Activated T-helper 17 cell treated with anti-CD3 and anti-CD28 coated beads, Interleukin-2, amount 50 U/mL, for 72 hours (primary cell): ENCODE data around the gene SPATS2. TPM values are rescaled to one million over a fixed set of nuclear protein-coding genes. Genes with fewer than 3 reads are reported as not detected.

Experiments
- ATAC-seq: fragments of 150-1000 bp; cut with Tn5 transposase; replicated peaks from 2 replicates; pipeline ENCODE4 v1.10.0; 2021; ENCODE audit warnings: mild to moderate bottlenecking, moderate library complexity
- H3K27ac Mint-ChIP-seq: one replicate; pipeline ENCODE4 v1.8.0; 2022; ENCODE audit warnings: mixed read lengths
- H3K27me3 Mint-ChIP-seq: one replicate; pipeline ENCODE4 v1.8.0; 2022; ENCODE audit warnings: mixed read lengths
- H3K36me3 Mint-ChIP-seq: one replicate; pipeline ENCODE4 v1.8.0; 2022; ENCODE audit warnings: low read depth, mild to moderate bottlenecking, mixed read lengths
- H3K4me1 Mint-ChIP-seq: one replicate; pipeline ENCODE4 v1.8.0; 2022; ENCODE audit warnings: mixed read lengths
- H3K4me3 Mint-ChIP-seq: one replicate; pipeline ENCODE4 v1.8.0; 2022; ENCODE audit warnings: mild to moderate bottlenecking, mixed read lengths
- H3K9me3 Mint-ChIP-seq: one replicate; pipeline ENCODE4 v1.8.0; 2022; ENCODE audit warnings: mixed read lengths
- total RNA-seq, 2 donors: library from RNA; stranded (reverse); gene quantifications; one replicate each; pipeline ENCODE4 v1.2.3, GENCODE V29; 2022

SPATS2 gene
- total RNA-seq, 2 donors from 2014 or later: 15.3 to 16.9 TPM

DNA sequence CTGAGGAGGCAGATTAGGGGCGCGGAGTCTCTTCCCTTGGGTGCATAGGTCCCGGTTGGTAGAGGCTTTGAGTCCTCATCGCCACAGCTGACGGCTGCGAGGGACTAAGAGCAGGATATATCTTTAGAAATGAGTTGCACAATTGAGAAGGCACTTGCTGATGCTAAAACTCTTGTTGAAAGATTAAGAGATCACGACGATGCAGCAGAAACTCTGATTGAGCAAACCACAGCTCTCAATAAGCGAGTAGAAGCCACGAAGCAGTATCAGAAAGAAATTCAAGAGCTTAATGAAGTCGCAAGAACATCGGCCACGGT is 22.1 kb downstream of the SPATS2 start:
- Mint-ChIP-seq H3K9me3 (no peaks in the 10 kb centered on the region), H3K27me3 (no peaks in the 10 kb centered on the region), H3K4me1 (peaks cover 6% of the 10 kb centered on the region), H3K27ac (no peak overlapping the region), H3K4me3 (peak overlapping the region; percentile 3), H3K36me3 (no peaks in the 10 kb centered on the region)
- no peak for ATAC-seq

DNA sequence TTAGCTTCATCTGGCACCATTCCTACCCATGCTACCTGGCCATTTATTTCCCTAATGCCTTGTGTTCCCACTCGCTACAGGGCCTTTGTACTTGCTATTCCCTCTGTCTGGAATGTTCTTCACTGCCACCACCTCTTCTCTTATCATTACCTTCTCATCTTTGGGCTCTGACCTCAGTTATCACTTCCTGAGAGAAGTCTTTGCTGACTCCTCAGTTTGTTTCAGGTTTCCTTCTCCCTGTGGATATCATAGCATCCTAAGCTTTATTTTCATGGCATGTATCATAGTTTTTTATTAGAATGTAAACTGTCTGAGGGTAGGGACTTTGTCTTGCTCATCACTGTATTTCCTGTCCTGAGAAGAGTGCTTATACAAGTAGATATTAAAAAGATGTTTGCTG is 29.7 kb downstream of the SPATS2 start:
- no peak overlapping the region for H3K4me3 Mint-ChIP-seq

DNA sequence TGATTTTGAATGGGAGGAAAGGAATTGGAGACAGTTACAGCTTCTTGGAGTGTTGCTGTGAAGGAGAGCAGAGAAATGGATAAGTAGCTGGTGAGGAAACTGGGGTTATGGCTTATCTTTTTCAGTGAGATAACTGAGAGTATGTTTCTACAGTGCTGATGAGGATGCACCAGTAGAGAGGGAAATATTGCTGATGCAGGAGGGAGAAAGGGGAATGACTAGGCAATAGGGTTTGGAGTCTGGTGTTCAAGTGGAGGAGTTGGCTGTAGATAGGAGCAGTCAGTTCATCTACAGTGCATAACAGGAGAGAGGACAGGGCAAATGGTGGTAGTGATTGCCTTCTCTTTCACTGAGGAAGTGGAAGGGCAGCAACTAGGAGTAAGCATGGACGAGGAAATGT is 33.0 kb downstream of the SPATS2 start:
- peaks cover 20% of the 10 kb centered on the region for H3K4me1 Mint-ChIP-seq
- ATAC-seq: no peak
- H3K27ac Mint-ChIP-seq: no peak overlapping the region
- no peak overlapping the region for H3K4me3 Mint-ChIP-seq
- no peaks in the 10 kb centered on the region for H3K36me3 Mint-ChIP-seq
- no peaks in the 10 kb centered on the region for H3K9me3 Mint-ChIP-seq
- H3K27me3 Mint-ChIP-seq: no peaks in the 10 kb centered on the region

More for the DNA sequence above, 29.7 kb downstream of the SPATS2 start:
- H3K27ac Mint-ChIP-seq: no peak overlapping the region
- H3K36me3 Mint-ChIP-seq: no peaks in the 10 kb centered on the region
- no peaks in the 10 kb centered on the region for H3K9me3 Mint-ChIP-seq
- H3K4me1 Mint-ChIP-seq: peaks cover 5% of the 10 kb centered on the region
- no peak for ATAC-seq
- H3K27me3 Mint-ChIP-seq: no peaks in the 10 kb centered on the region

DNA sequence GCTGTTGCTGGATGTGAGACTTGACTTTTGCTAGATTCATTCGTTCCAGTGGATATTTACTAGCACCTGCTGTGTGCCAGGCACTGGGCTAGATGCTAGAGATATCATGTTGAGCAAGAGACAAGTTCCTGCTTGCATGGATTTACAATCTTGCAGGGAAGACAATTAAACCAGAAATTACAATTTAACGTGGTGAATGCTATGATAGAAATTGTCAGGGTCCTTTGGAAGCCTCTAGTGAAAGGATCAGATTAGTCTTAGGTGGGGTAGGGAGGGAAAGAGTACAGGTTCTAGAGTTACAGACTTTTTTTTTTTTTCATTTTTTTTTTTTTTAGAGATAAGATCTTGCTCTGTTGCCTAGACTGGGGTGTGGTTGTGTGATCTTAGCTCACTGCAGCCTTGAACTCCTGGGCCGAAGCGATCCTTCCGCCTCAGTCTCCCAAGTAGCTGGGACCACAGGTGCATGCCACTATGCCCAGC is 36.7 kb downstream of the SPATS2 start:
- H3K36me3 Mint-ChIP-seq: no peaks in the 10 kb centered on the region
- no peak for ATAC-seq
- no peaks in the 10 kb centered on the region for H3K9me3 Mint-ChIP-seq
- H3K4me1 Mint-ChIP-seq: peaks cover 15% of the 10 kb centered on the region
- H3K27ac Mint-ChIP-seq: no peak overlapping the region
- no peaks in the 10 kb centered on the region for H3K27me3 Mint-ChIP-seq
- H3K4me3 Mint-ChIP-seq: no peak overlapping the region

DNA sequence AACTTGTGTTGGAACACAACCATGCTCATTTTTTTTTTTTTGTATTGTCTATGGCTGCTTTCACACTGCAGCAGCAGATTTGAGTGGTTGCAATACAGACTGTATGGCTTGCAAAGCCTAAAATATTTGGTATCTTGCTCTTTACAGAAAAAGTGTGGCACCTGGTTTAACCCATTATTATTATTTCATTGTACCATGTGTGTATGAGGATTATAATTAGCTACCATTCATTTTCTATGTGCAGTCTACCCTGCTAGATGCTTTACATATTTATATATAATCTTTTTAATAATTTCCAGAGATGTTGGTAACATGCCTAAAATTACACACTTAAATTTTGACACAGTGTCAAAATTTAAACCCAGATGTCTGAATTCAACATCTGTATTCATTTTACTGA is 37.7 kb downstream of the SPATS2 start:
- no peaks in the 10 kb centered on the region for H3K27me3 Mint-ChIP-seq

DNA sequence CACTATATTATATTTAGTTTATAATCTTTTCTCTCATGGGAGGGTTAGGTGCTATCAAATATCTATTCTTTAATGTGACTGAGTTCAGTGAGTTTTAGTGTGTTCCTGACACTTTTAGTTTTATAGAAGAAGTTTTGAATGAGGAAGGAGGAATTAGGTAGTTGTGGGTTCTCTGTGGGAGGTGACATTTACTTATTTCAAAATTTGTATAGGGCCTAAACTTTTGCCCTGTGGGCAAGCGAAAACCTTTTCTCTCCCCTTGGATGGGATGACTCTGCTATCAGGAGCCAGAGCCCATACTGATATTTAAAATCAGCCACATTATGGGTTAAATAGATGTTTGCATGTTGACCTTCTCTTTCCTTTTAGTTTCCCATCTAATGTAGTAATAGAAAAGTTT is 43.6 kb downstream of the SPATS2 start:
- no peak for ATAC-seq
- H3K9me3 Mint-ChIP-seq: no peaks in the 10 kb centered on the region
- no peak overlapping the region for H3K27ac Mint-ChIP-seq
- H3K27me3 Mint-ChIP-seq: no peaks in the 10 kb centered on the region
- no peak overlapping the region for H3K4me3 Mint-ChIP-seq
- H3K4me1 Mint-ChIP-seq: peaks cover 5% of the 10 kb centered on the region
- no peaks in the 10 kb centered on the region for H3K36me3 Mint-ChIP-seq

More for the DNA sequence above, 37.7 kb downstream of the SPATS2 start:
- H3K4me1 Mint-ChIP-seq: peaks cover 15% of the 10 kb centered on the region
- H3K36me3 Mint-ChIP-seq: no peaks in the 10 kb centered on the region
- no peak overlapping the region for H3K27ac Mint-ChIP-seq
- H3K4me3 Mint-ChIP-seq: no peak overlapping the region
- ATAC-seq: no peak
- H3K9me3 Mint-ChIP-seq: no peaks in the 10 kb centered on the region

DNA sequence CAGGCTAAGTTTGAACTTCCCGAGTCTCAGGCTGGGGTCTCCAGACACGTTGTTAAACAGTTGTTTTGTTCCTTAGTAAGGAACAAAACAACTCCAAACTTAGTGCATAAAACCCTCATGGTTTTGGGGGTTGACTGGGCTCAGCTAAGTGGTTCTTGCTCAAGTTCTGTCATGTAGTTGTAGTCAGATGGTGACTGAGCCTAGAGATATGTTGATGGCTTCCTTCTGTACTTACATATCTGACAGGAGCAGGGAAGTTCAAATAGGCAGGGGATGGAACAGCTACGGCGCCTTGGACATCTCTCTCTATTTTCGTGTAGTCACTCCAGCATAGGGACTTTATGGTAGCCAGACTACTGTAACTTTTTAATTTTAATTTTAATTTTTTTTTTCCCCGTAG is 45.7 kb downstream of the SPATS2 start:
- H3K36me3 Mint-ChIP-seq: no peaks in the 10 kb centered on the region
- H3K4me3 Mint-ChIP-seq: no peak overlapping the region

DNA sequence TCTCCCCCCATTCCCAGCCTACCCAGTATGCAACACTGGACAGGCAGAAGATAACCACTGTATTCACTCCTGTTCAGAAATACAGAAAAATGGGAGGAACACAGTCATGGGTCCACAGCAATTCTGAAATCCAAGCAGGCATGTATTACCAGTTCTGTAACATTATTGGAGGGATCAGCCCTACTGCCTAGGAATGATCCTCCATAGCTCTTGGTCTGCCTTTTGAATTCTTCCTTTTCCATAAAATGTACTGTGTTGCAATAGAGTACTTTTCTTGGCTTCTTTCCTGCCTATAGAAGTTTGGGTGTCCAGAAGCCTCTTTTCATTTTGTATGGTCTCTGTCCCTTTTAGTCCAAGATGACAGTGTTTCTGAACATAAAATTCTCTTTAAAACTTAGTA is 46.5 kb downstream of the SPATS2 start:
- H3K27ac Mint-ChIP-seq: no peak overlapping the region
- H3K4me1 Mint-ChIP-seq: peaks cover 5% of the 10 kb centered on the region
- no peak for ATAC-seq
- no peaks in the 10 kb centered on the region for H3K9me3 Mint-ChIP-seq
- no peaks in the 10 kb centered on the region for H3K36me3 Mint-ChIP-seq
- no peak overlapping the region for H3K4me3 Mint-ChIP-seq
- no peaks in the 10 kb centered on the region for H3K27me3 Mint-ChIP-seq

More for the DNA sequence above, 45.7 kb downstream of the SPATS2 start:
- no peaks in the 10 kb centered on the region for H3K27me3 Mint-ChIP-seq
- no peak overlapping the region for H3K27ac Mint-ChIP-seq
- H3K4me1 Mint-ChIP-seq: peaks cover 5% of the 10 kb centered on the region
- H3K9me3 Mint-ChIP-seq: no peaks in the 10 kb centered on the region
- ATAC-seq: no peak

DNA sequence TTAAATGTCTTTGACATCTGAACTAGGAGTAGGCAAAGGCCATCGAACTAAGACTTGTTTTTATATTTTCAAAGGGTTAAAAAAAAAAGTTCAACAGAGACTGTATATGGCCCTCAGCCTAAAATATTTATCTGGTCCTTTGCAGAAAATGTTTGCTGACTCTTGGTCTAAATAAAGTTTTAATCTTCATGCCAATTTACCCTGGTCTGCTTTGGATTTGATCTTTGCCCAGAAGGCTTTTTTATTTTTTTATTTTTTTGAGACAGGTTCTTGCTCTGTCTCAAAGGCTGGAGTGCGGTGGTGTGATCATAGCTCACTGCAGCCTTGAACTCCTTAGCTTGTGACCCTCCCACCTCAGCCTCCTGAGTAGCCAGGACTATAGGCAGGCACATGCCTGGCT is 47.1 kb downstream of the SPATS2 start:
- peaks cover 5% of the 10 kb centered on the region for H3K4me1 Mint-ChIP-seq
- H3K9me3 Mint-ChIP-seq: no peaks in the 10 kb centered on the region
- H3K4me3 Mint-ChIP-seq: no peak overlapping the region
- ATAC-seq: no peak
- H3K27ac Mint-ChIP-seq: no peak overlapping the region
- no peaks in the 10 kb centered on the region for H3K27me3 Mint-ChIP-seq
- H3K36me3 Mint-ChIP-seq: no peaks in the 10 kb centered on the region

DNA sequence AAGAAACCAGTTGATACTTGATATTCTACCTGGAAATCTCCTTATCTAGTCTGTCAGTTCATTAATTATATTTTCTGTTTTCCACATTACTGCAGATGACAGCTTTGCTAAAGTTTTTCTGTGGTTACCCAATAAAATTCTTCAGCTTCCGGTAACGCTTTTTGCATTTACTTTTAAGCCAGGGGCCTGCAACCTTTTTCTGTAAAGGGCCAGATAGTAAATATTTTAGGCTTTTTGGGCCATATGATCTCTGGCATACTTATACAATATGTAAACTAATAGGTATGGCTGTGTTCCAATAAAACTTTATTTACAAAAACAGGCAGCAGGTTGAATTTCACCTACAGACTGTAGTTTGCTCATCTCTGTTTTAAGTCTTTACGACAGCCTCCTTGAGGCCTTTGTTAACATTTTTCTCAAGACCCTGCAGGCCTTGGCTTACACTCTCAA is 48.3 kb downstream of the SPATS2 start:
- Mint-ChIP-seq H3K4me1 (peaks cover 1% of the 10 kb centered on the region), H3K36me3 (no peaks in the 10 kb centered on the region), H3K9me3 (no peaks in the 10 kb centered on the region), H3K27me3 (no peaks in the 10 kb centered on the region), H3K4me3 (no peak overlapping the region), H3K27ac (no peak overlapping the region)
- ATAC-seq: no peak

DNA sequence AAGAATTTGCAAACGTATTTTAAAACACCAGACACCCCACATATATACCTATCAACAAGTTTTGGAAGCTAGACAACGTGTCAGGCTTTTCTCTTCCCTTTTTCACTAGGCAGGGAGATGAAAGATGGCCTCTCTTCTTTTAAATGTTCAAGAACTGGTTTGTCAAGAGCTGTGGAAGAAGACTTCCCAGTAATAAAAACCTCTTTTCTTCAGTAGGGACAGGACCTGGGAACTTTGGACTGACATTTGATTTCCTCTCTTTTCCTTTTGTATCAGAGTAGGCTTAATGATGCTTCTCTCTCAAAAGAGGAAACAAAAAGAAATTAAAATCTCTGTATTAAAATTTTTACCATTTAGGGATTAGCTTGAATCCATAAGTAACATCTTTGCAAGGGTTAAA is 49.6 kb downstream of the SPATS2 start:
- no peak for ATAC-seq
- no peak overlapping the region for H3K27ac Mint-ChIP-seq
- no peaks in the 10 kb centered on the region for H3K27me3 Mint-ChIP-seq
- no peaks in the 10 kb centered on the region for H3K36me3 Mint-ChIP-seq
- no peaks in the 10 kb centered on the region for H3K9me3 Mint-ChIP-seq
- H3K4me1 Mint-ChIP-seq: no peaks in the 10 kb centered on the region
- H3K4me3 Mint-ChIP-seq: no peak overlapping the region

DNA sequence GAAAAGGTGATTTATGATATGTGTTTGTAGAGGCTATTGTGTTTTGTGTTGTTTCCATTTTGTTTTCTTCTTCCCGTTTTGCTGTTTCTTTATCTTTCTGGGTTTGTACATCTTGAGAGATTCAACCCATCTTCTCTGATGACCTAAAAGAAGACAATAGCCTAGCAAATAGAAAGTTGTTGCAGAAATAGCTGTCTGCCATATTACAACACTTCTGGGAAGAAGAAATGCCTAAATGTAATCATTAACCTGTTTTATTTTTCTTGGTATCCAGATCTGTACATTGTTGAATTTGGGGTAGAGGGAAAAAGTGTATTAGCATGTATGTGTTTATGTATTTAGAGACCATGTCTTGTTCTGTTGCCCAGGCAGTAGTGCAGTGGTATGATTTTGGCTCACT is 50.3 kb downstream of the SPATS2 start:
- ATAC-seq: no peak

DNA sequence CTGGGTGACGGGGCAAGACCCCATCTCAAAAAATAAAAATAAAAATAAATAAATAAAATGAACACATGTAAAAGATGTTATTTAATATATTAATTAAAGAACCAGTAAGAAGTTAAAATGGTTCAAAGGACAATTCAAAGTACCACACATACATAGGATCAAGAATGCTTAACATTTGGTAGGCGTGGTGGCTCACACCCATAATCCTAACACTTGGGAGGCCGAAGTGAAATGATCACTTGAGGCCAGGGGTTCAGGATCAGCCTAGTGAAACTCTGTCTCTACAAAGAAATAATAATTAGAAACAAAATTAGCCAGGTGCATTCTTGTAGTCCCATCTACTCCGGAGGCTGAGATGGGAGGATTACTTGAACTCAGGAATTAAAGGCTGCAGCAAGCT is 53.3 kb downstream of the SPATS2 start:
- H3K4me3 Mint-ChIP-seq: no peak overlapping the region
- no peaks in the 10 kb centered on the region for H3K27me3 Mint-ChIP-seq
- ATAC-seq: no peak
- H3K27ac Mint-ChIP-seq: no peak overlapping the region
- no peaks in the 10 kb centered on the region for H3K9me3 Mint-ChIP-seq
- peaks cover 5% of the 10 kb centered on the region for H3K4me1 Mint-ChIP-seq
- no peaks in the 10 kb centered on the region for H3K36me3 Mint-ChIP-seq

More for the DNA sequence above, 50.3 kb downstream of the SPATS2 start:
- no peak overlapping the region for H3K27ac Mint-ChIP-seq
- H3K4me3 Mint-ChIP-seq: no peak overlapping the region
- H3K9me3 Mint-ChIP-seq: no peaks in the 10 kb centered on the region
- H3K4me1 Mint-ChIP-seq: no peaks in the 10 kb centered on the region
- H3K27me3 Mint-ChIP-seq: no peaks in the 10 kb centered on the region
- no peaks in the 10 kb centered on the region for H3K36me3 Mint-ChIP-seq

DNA sequence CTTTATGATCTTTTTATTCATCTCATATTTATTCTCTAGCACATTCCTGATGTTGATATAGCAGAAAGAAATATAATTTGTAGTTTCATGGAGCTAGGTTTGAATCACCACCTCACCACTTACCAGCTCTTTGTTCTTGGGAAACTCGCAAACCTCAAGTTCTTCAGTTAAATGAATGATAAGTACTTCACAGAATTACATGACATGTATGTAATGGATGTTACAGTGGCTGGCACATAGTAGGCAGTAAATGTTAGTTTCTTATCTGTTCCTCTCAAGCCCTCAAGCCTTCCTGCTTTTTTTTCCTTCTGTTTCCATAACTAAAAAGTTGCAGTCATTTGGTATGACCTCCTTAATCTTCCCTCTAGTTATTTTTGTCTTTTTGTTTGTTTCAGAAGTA is 54.9 kb downstream of the SPATS2 start:
- no peak overlapping the region for H3K27ac Mint-ChIP-seq
- H3K27me3 Mint-ChIP-seq: no peaks in the 10 kb centered on the region
- ATAC-seq: no peak
- H3K4me3 Mint-ChIP-seq: no peak overlapping the region
- peaks cover 5% of the 10 kb centered on the region for H3K4me1 Mint-ChIP-seq
- H3K36me3 Mint-ChIP-seq: no peaks in the 10 kb centered on the region
- no peaks in the 10 kb centered on the region for H3K9me3 Mint-ChIP-seq

DNA sequence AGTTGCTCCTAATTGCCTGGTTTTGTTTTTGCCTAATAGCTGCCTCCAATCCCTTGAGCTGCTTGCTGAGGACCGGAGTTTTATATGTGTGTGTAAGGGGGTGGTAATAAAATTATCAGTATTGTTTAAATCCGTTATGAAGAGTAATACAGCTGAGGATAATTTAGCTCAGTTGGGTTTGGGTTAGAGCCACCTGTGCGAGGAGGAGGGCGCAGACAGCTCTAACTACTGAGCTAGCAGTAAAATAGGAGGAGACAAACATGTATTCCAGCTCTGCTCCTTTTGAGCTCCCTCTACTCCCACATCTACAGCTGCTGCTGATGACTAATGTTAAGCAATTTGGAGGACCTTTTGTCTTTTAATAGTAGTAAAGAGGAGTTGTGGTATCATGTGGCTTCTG is 61.5 kb downstream of the SPATS2 start:
- no peaks in the 10 kb centered on the region for H3K36me3 Mint-ChIP-seq
- H3K4me1 Mint-ChIP-seq: no peaks in the 10 kb centered on the region
- no peaks in the 10 kb centered on the region for H3K27me3 Mint-ChIP-seq
- no peaks in the 10 kb centered on the region for H3K9me3 Mint-ChIP-seq
- H3K27ac Mint-ChIP-seq: no peak overlapping the region
- no peak overlapping the region for H3K4me3 Mint-ChIP-seq
- ATAC-seq: no peak

DNA sequence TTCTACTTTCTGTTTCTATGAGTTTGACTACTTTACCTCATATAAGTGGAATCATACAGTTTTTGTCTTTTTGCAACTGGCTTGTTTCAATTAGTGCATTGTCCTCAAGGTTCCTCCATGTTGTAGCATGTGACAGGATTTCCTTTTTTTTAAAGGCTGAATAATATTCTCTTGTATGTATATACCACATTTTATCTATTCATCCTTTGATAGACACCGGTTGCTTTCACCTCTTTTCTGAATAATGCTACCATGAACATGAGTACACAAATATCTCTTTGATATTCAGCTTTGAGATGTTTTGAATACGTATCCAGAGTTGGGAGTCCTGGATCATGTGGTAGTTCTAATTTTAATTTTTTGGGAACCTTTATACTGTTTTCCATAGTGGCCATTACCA is 65.4 kb downstream of the SPATS2 start:
- no peak overlapping the region for H3K27ac Mint-ChIP-seq
- H3K4me1 Mint-ChIP-seq: no peaks in the 10 kb centered on the region
- no peak for ATAC-seq
- H3K9me3 Mint-ChIP-seq: no peaks in the 10 kb centered on the region
- H3K4me3 Mint-ChIP-seq: no peak overlapping the region
- H3K36me3 Mint-ChIP-seq: no peaks in the 10 kb centered on the region
- no peaks in the 10 kb centered on the region for H3K27me3 Mint-ChIP-seq
